Nephron (organoid): ENCODE results near the gene CD101.

Source experiments
- H3K27ac Mint-ChIP-seq, 3 experiments: 2 replicates each; pipeline ENCODE4 v1.8.0; 2020; ENCODE audit warnings: mixed read lengths in 3 of 3, mild to moderate bottlenecking in 2 of 3, moderate library complexity in 1 of 3
- H3K27me3 Mint-ChIP-seq: 2 replicates; pipeline ENCODE4 v1.8.0; 2021; ENCODE audit warnings: low read depth, mild to moderate bottlenecking, moderate library complexity, mixed read lengths
- H3K36me3 Mint-ChIP-seq: 2 replicates; pipeline ENCODE4 v1.8.0; 2020; ENCODE audit warnings: low read depth, mixed read lengths
- H3K4me1 Mint-ChIP-seq: 2 replicates; pipeline ENCODE4 v1.8.0; 2020; ENCODE audit warnings: mixed read lengths
- H3K4me3 Mint-ChIP-seq, 3 experiments: 2 replicates each; pipeline ENCODE4 v1.8.0; 2020; ENCODE audit warnings: mild to moderate bottlenecking in 3 of 3, mixed read lengths in 3 of 3, moderate library complexity in 2 of 3
- H3K9me3 Mint-ChIP-seq: 2 replicates; pipeline ENCODE4 v1.8.0; 2020; ENCODE audit warnings: mixed read lengths
- TF ChIP-seq, protein P1 (sequence below), 3 experiments: fragments of 200-600 bp; sonication (generic); IDR thresholded peaks; one replicate each; pipeline ENCODE4 v1.5.0; 2021; ENCODE audit warnings: antibody characterized with exemption in 3 of 3; ENCODE audit not compliant: unreplicated experiment in 3 of 3

CD101 gene

DNA sequence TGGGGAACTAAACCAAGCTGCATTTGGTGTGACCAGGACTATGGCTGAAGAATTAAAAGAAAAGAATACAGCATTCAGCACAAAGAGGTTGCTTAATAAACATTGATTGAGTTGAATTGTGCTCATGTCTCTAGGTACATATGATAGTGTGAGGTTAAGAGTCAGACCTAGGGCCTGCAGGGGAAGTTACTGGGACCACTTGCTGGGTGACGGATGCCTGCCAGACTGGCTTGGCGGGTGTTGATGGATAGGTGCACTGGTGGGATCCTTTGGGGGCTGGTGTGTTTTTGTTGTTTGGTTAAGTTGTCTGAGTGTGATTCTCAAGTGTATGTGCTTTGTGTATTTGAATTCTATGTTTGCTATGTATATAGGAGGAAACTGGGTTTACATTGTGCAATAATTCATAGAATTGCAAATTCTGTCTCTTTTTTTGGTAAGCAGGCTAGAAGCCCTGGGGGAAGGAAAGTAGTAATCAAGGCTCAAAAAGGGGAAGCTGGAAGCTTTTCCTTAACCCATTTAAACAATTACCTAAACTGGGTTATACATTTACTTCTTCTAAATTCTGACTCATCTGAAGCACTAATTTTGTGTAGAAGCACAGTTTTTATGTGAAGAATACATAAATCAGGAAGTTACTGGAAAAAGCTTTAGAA, 1.8 kb downstream of the CD101 start:
- peaks cover 7% of the 10 kb centered on the region for H3K4me1 Mint-ChIP-seq
- peak overlapping the region; percentile 74 to 80 (median 79) for H3K27ac Mint-ChIP-seq
- TF ChIP-seq, protein P1, sequence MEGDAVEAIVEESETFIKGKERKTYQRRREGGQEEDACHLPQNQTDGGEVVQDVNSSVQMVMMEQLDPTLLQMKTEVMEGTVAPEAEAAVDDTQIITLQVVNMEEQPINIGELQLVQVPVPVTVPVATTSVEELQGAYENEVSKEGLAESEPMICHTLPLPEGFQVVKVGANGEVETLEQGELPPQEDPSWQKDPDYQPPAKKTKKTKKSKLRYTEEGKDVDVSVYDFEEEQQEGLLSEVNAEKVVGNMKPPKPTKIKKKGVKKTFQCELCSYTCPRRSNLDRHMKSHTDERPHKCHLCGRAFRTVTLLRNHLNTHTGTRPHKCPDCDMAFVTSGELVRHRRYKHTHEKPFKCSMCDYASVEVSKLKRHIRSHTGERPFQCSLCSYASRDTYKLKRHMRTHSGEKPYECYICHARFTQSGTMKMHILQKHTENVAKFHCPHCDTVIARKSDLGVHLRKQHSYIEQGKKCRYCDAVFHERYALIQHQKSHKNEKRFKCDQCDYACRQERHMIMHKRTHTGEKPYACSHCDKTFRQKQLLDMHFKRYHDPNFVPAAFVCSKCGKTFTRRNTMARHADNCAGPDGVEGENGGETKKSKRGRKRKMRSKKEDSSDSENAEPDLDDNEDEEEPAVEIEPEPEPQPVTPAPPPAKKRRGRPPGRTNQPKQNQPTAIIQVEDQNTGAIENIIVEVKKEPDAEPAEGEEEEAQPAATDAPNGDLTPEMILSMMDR (IDR thresholded peaks at IDR 0.05; ENCODE audit: unreplicated experiment in 3 of 3), result no peak
- no peak overlapping the region for H3K4me3 Mint-ChIP-seq
- no peaks in the 10 kb centered on the region for H3K27me3 Mint-ChIP-seq
- H3K9me3 Mint-ChIP-seq, result no peaks in the 10 kb centered on the region
- H3K36me3 Mint-ChIP-seq, result peaks cover 5% of the 10 kb centered on the region

DNA sequence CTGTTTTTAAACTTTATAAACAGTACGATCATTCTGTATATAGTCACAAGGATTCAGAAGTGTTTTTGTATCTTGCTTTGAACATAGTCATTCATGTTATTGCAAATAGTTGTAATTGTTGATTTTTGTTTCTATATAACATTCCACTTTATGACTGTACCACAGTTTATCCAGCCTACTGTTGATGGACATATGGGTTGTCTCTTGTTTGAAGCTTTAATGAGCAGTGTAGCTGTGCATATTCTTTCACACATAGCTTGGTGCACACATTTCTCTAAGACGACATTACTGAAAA, 6.1 kb downstream of the CD101 start:
- Mint-ChIP-seq H3K9me3 (no peaks in the 10 kb centered on the region), H3K4me3 (no peak overlapping the region), H3K27ac (no peak overlapping the region), H3K27me3 (no peaks in the 10 kb centered on the region), H3K36me3 (no peaks in the 10 kb centered on the region), H3K4me1 (peaks cover 25% of the 10 kb centered on the region)
- TF ChIP-seq, protein P1 (IDR thresholded peaks at IDR 0.05; ENCODE audit: unreplicated experiment in 3 of 3), result no peak

DNA sequence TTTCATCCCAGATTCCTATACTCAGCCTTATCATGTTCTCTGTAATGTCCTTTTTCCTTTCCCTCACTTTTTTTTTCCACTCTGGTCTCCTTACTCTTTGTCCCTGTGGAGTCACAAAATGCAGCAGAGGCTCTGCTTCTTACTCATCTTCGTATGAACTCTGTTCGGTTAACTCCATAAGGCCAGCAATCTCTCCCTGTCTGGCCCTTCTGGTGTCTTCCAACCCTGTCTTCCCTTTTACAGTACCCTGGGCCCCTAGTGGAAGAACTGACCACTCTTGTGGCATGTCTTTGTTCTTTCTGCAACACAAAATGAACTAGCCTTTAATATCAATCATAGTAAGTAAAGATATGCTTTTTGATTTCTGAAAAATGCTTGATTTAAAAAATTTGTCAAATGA, 7.1 kb downstream of the CD101 start:
- no peaks in the 10 kb centered on the region for H3K27me3 Mint-ChIP-seq
- H3K27ac Mint-ChIP-seq, result no peak overlapping the region
- peaks cover 19% of the 10 kb centered on the region for H3K4me1 Mint-ChIP-seq
- H3K4me3 Mint-ChIP-seq, result no peak overlapping the region
- TF ChIP-seq, protein P1 (IDR thresholded peaks at IDR 0.05; ENCODE audit: unreplicated experiment in 3 of 3), result no peak
- H3K36me3 Mint-ChIP-seq, result no peaks in the 10 kb centered on the region
- no peaks in the 10 kb centered on the region for H3K9me3 Mint-ChIP-seq

DNA sequence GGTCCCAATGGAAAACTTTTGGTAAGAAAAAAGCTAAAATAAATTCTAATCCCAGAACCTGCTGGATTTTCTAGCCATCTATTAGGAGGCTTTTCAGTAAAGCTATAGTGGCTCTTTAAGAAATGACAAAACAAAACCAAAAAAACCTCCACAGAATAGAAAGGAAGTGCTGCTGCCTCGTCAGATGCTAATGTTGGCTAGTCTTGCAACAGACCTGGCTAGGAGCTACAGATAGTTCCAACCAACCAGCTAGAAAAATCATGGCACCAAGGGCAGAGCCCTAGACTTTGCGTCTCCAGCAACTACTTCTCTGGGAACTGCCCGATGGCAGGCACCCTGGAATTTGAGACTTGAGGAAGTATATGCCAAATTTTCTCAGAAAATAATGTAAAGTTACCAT, 7.6 kb downstream of the CD101 start:
- H3K36me3 Mint-ChIP-seq, result no peaks in the 10 kb centered on the region

DNA sequence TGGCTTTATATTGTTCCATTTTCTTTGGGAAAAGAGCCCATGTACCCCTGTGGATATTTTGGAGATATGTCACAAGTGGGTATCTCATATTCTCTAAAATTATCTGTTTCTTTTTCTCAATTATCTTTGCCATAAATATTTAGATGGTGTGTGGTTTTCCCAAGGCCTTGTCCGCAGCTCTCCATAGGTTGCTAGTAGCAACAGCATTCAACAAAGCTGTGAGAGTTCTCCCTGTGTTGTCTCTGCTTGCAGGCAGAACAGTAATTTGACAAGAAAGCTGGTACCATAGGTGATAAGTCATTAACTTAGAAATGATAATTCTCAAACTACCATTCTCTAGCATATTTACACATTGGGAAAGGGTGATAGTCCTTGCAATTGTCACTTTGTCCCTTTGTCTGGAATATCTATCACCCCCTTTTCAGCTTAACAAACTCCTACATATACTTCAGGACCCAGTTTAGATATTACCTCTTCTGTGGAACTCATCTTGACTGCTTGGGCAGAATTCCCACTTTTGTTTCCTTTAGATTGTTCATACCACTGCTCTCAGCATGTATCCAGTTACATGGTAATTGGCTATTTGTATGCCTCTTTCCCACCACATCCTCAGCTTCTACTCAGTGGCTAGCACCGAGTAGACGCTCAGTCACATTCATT, 8.9 kb downstream of the CD101 start:
- no peaks in the 10 kb centered on the region for H3K27me3 Mint-ChIP-seq
- H3K36me3 Mint-ChIP-seq, result no peaks in the 10 kb centered on the region
- H3K9me3 Mint-ChIP-seq, result no peaks in the 10 kb centered on the region
- TF ChIP-seq, protein P1 (IDR thresholded peaks at IDR 0.05; ENCODE audit: unreplicated experiment in 3 of 3), result no peak
- H3K27ac Mint-ChIP-seq, result no peak overlapping the region
- peaks cover 20% of the 10 kb centered on the region for H3K4me1 Mint-ChIP-seq
- no peak overlapping the region for H3K4me3 Mint-ChIP-seq

More for the DNA sequence above, 7.6 kb downstream of the CD101 start:
- Mint-ChIP-seq H3K4me1 (peaks cover 18% of the 10 kb centered on the region), H3K27ac (no peak overlapping the region), H3K9me3 (no peaks in the 10 kb centered on the region), H3K4me3 (no peak overlapping the region), H3K27me3 (no peaks in the 10 kb centered on the region)
- TF ChIP-seq, protein P1 (IDR thresholded peaks at IDR 0.05; ENCODE audit: unreplicated experiment in 3 of 3), result no peak

DNA sequence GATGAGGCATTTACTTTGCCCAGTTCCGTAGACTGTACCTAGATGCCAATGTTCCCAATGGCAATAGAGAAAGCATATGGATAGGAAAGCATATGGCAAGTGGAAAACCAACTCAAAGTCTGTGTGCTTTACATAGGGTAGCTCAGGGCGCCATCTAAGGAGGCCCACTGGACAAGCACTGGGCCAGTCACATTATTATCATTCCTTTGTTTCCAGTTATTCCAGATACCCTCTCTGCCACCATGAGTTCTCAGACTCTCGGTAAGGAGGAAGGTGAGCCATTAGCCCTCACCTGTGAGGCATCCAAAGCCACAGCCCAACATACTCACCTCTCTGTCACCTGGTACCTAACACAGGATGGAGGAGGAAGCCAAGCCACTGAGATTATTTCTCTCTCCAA, 9.8 kb downstream of the CD101 start:
- Mint-ChIP-seq H3K27me3 (no peaks in the 10 kb centered on the region), H3K27ac (no peak overlapping the region), H3K4me1 (peaks cover 24% of the 10 kb centered on the region), H3K4me3 (no peak overlapping the region), H3K36me3 (no peaks in the 10 kb centered on the region), H3K9me3 (no peaks in the 10 kb centered on the region)
- TF ChIP-seq, protein P1 (IDR thresholded peaks at IDR 0.05; ENCODE audit: unreplicated experiment in 3 of 3), result no peak
